Nucleus accumbens (tissue), 56 donors: ENCODE results near the gene BCLAF3.

Experiments
- DNase-seq, 56 donors: peaks; one replicate each; lab custom pipeline; 2025; lab: John Stamatoyannopoulos, UW

BCLAF3 gene

GRCh38 chrX:19990556-19991349, at the start of gene BCLAF3:
TSS of gene BCLAF3 (minus strand) at chrX:19991061. CDS start at chrX:19970264, 20,797 bp downstream.
- peak in 55 of 56 donors; percentile 10 to 89 (median 75) for DNase-seq

GRCh38 chrX:20038966-20039365, 48.1 kb upstream of the BCLAF3 start:
- no peak for DNase-seq

GRCh38 chrX:20037186-20037585, 46.3 kb upstream of the BCLAF3 start:
- DNase-seq = no peak

GRCh38 chrX:20032201-20032600, 41.3 kb upstream of the BCLAF3 start:
- no peak for DNase-seq

- no peak for DNase-seq
Measured at GRCh38 chrX:20029728-20030127, 38.9 kb upstream of the BCLAF3 start.

- no peak for DNase-seq
Measured at GRCh38 chrX:20028588-20028987, 37.7 kb upstream of the BCLAF3 start.

GRCh38 chrX:20026278-20026677, 35.4 kb upstream of the BCLAF3 start:
- DNase-seq = no peak

GRCh38 chrX:20019672-20020365, 29.0 kb upstream of the BCLAF3 start:
- no peak for DNase-seq

- no peak for DNase-seq
Measured at GRCh38 chrX:20016616-20016945, 25.7 kb upstream of the BCLAF3 start.

GRCh38 chrX:20015945-20016615, 25.2 kb upstream of the BCLAF3 start:
- no peak for DNase-seq

- no peak for DNase-seq
Measured at GRCh38 chrX:20015422-20015821, 24.6 kb upstream of the BCLAF3 start.

- DNase-seq = no peak
Measured at GRCh38 chrX:20011608-20012007, 20.7 kb upstream of the BCLAF3 start.

- no peak for DNase-seq
Measured at GRCh38 chrX:20007962-20008622, 17.2 kb upstream of the BCLAF3 start.

- no peak for DNase-seq
Measured at GRCh38 chrX:20005883-20006282, 15.0 kb upstream of the BCLAF3 start.

- no peak for DNase-seq
Measured at GRCh38 chrX:20001588-20001987, 10.7 kb upstream of the BCLAF3 start.

- DNase-seq = no peak
Measured at GRCh38 chrX:19991350-19991718, 473 bp upstream of the BCLAF3 start.

- peak in 11 of 56 donors; percentile 3 to 52 (median 15) for DNase-seq
Measured at GRCh38 chrX:19990151-19990555, 708 bp downstream of the BCLAF3 start.

GRCh38 chrX:19987856-19988255, 3.0 kb downstream of the BCLAF3 start:
- no peak for DNase-seq

- DNase-seq = no peak
Measured at GRCh38 chrX:19986531-19986930, 4.3 kb downstream of the BCLAF3 start.

- no peak for DNase-seq
Measured at GRCh38 chrX:19981947-19982346, 8.9 kb downstream of the BCLAF3 start.

- DNase-seq = no peak
Measured at GRCh38 chrX:19975845-19976244, 15.0 kb downstream of the BCLAF3 start.
